ENCODE measurements around the gene SBK2. TPM values are rescaled to one million over a fixed set of nuclear protein-coding genes. Genes with fewer than 3 reads are reported as not detected.

SBK2 gene
- total RNA-seq, 1 donor from 2014 or later, result not detected

- peaks cover 37% of the 10 kb centered on the region for H3K4me1 Mint-ChIP-seq (ENCODE audit: unreplicated experiment)
- no peaks in the 10 kb centered on the region for H3K36me3 Mint-ChIP-seq (ENCODE audit: unreplicated experiment)
- H3K4me3 Mint-ChIP-seq (ENCODE audit: unreplicated experiment), result no peak overlapping the region
- H3K9me3 Mint-ChIP-seq (ENCODE audit: unreplicated experiment), result no peaks in the 10 kb centered on the region
- TF ChIP-seq CTCF (IDR thresholded peaks at IDR 0.05), result no peak
- no peak overlapping the region for H3K27ac Mint-ChIP-seq (ENCODE audit: unreplicated experiment)
- H3K27me3 Mint-ChIP-seq (ENCODE audit: unreplicated experiment), result no peaks in the 10 kb centered on the region
- no peak for DNase-seq (ENCODE audit: extremely low spot score, unreplicated experiment)
Observed at GRCh38 chr19:55491546-55492360, 45.2 kb downstream of the SBK2 start.

GRCh38 chr19:55490478-55491432 lies 46.2 kb downstream of the SBK2 start:
- Mint-ChIP-seq H3K27ac (ENCODE audit: unreplicated experiment) (no peak overlapping the region), H3K27me3 (ENCODE audit: unreplicated experiment) (no peaks in the 10 kb centered on the region), H3K4me3 (ENCODE audit: unreplicated experiment) (no peak overlapping the region), H3K36me3 (ENCODE audit: unreplicated experiment) (no peaks in the 10 kb centered on the region), H3K4me1 (ENCODE audit: unreplicated experiment) (peaks cover 43% of the 10 kb centered on the region), H3K9me3 (ENCODE audit: unreplicated experiment) (no peaks in the 10 kb centered on the region)
- no peak for TF ChIP-seq CTCF (IDR thresholded peaks at IDR 0.05)
- DNase-seq (ENCODE audit: extremely low spot score, unreplicated experiment), result no peak

DNA sequence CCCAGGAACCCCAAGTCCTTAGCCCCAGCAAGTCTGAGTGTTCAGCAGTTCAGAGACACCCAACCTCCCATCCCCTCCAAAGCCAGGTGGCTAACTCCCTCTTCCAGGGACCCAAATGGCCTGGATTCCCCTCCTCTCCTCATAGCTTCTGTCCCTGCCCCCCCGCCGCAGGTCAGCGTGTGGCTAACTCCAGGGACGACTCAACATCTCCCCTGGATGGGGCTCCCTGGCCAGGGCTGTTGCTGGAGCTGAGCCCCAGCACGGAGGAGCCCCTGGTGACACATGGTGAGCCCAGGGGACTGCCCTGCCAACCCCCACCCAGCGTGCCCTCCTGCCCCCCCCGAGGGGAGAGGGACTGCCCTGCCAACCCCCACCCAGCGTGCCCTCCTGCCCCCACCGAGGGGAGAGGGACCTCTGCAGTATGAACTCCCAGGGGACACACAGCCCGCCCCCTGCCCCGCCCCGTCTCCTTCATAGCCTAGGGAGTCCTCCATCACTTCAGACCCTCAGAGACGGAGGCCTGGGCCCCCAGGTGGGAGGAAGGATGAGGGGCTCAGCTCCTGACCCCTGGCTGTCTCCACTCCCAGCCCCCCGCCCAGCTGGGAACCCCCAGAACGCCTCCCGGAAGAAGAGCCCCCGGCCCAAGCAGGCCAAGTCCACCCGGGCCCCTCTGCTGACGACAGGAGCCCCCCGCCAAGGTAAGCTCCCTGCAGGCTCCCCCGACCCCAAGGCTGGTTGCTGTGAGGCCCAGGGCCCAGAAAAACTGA lies 47.0 kb downstream of the SBK2 start:
- no peaks in the 10 kb centered on the region for H3K36me3 Mint-ChIP-seq (ENCODE audit: unreplicated experiment)
- H3K4me3 Mint-ChIP-seq (ENCODE audit: unreplicated experiment), result no peak overlapping the region
- H3K27ac Mint-ChIP-seq (ENCODE audit: unreplicated experiment), result no peak overlapping the region
- DNase-seq (ENCODE audit: extremely low spot score, unreplicated experiment), result no peak
- no peaks in the 10 kb centered on the region for H3K27me3 Mint-ChIP-seq (ENCODE audit: unreplicated experiment)
- no peak for TF ChIP-seq CTCF (IDR thresholded peaks at IDR 0.05)
- H3K9me3 Mint-ChIP-seq (ENCODE audit: unreplicated experiment), result no peaks in the 10 kb centered on the region
- H3K4me1 Mint-ChIP-seq (ENCODE audit: unreplicated experiment), result peaks cover 46% of the 10 kb centered on the region

GRCh38 chr19:55488986-55489710 lies 47.8 kb downstream of the SBK2 start:
- H3K4me1 Mint-ChIP-seq (ENCODE audit: unreplicated experiment), result peaks cover 43% of the 10 kb centered on the region
- H3K9me3 Mint-ChIP-seq (ENCODE audit: unreplicated experiment), result no peaks in the 10 kb centered on the region
- no peaks in the 10 kb centered on the region for H3K36me3 Mint-ChIP-seq (ENCODE audit: unreplicated experiment)
- no peak overlapping the region for H3K27ac Mint-ChIP-seq (ENCODE audit: unreplicated experiment)
- no peak for DNase-seq (ENCODE audit: extremely low spot score, unreplicated experiment)
- no peak for TF ChIP-seq CTCF (IDR thresholded peaks at IDR 0.05)
- H3K4me3 Mint-ChIP-seq (ENCODE audit: unreplicated experiment), result no peak overlapping the region
- no peaks in the 10 kb centered on the region for H3K27me3 Mint-ChIP-seq (ENCODE audit: unreplicated experiment)
